HUES6 (cell line): ENCODE results near the gene CYP2A6.
"Not testable (repeated sequence)": the region's sequence is repeated elsewhere in the genome, so short reads cannot be mapped to it uniquely, and the experiment has no call there.

ENCODE experiments used
- H3K27ac ChIP-seq: 2 replicates; pipeline ENCODE4 v1.7.0; 2013; ENCODE audit warnings: low read depth, mild to moderate bottlenecking, low read length, inconsistent platforms
- H3K27me3 ChIP-seq: 2 replicates; pipeline ENCODE4 v1.6.1; 2013; ENCODE audit warnings: low read length; ENCODE audit not compliant: control insufficient read depth, insufficient read depth
- H3K36me3 ChIP-seq: 2 replicates; pipeline ENCODE4 v1.6.1; 2013; ENCODE audit warnings: low read length; ENCODE audit not compliant: control insufficient read depth, insufficient read depth
- H3K4me1 ChIP-seq: 2 replicates; pipeline ENCODE4 v1.6.1; 2013; ENCODE audit warnings: low read length; ENCODE audit not compliant: control insufficient read depth, insufficient read depth
- H3K4me3 ChIP-seq: 2 replicates; pipeline ENCODE4 v1.5.1; 2013; ENCODE audit warnings: low read depth, low read length
- H3K9ac ChIP-seq: one replicate; pipeline ENCODE4 v1.6.1; 2013; ENCODE audit warnings: mild to moderate bottlenecking, low read length
- H3K9me3 ChIP-seq: 2 replicates; pipeline ENCODE4 v1.6.1; 2013; ENCODE audit warnings: low read depth, low read length; ENCODE audit not compliant: control insufficient read depth, insufficient read depth

Gene CYP2A6

GRCh38 chr19:40843653-40844052 lies 6.6 kb downstream of the CYP2A6 start:
- Histone ChIP-seq H3K27me3 (peaks cover 38% of the 10 kb centered on the region), H3K4me3 (peak overlapping the region; percentile 53)
- H3K36me3 ChIP-seq, H3K27ac ChIP-seq, H3K9ac ChIP-seq, H3K4me1 ChIP-seq, H3K9me3 ChIP-seq: not testable (repeated sequence)

GRCh38 chr19:40842997-40843652 lies 7.1 kb downstream of the CYP2A6 start:
- H3K4me1 ChIP-seq, H3K36me3 ChIP-seq, H3K9ac ChIP-seq, H3K27ac ChIP-seq, H3K9me3 ChIP-seq: not testable (repeated sequence)
- Histone ChIP-seq H3K4me3 (peak overlapping the region; percentile 53), H3K27me3 (peaks cover 33% of the 10 kb centered on the region)

DNA sequence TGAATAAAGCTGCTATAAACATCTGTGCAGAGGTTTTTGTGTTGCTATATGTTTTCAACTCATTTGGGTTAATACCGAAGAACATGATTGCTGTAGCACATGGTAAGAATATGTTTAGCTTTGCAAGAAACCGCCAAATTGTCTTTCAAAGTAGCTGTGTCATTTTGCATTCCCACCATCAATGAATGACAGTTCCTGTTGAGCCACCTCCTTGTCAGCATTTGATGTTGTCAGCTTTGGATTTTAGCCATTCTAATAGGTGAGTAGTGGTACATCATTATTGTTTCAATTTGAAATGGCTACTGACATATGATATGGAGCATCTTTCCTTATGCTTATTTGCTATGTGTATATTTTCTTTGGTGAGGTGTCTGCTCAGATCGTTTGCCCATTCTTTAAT lies 8.2 kb downstream of the CYP2A6 start:
- H3K9me3 ChIP-seq, H3K4me1 ChIP-seq, H3K27ac ChIP-seq, H3K36me3 ChIP-seq, H3K4me3 ChIP-seq, H3K9ac ChIP-seq: not testable (repeated sequence)
- H3K27me3 ChIP-seq = peaks cover 23% of the 10 kb centered on the region; the same call in 1 of the 2 replicates

DNA sequence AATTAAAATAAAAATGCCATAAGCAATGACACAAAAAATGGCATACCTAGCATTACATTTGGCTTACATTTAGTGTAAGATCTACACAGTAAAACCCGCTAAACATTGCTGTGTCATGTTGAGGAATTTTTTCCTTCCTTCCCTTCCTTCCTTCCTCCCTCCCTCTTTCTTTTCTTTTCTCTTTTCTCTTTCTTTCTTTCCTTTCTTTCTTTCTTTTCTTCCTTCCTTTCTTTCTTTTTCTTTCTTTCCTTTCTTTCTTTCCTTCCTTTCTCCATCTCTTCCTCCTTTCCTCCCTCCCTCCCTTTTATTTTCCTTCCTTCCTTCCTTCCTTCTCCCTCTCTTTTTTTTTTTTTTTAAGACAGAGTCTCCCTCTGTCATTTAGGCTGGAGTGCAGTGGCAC lies 11.8 kb downstream of the CYP2A6 start:
- not testable (repeated sequence) for H3K4me3 ChIP-seq, H3K27ac ChIP-seq, H3K27me3 ChIP-seq, H3K9me3 ChIP-seq, H3K9ac ChIP-seq, H3K4me1 ChIP-seq, H3K36me3 ChIP-seq

DNA sequence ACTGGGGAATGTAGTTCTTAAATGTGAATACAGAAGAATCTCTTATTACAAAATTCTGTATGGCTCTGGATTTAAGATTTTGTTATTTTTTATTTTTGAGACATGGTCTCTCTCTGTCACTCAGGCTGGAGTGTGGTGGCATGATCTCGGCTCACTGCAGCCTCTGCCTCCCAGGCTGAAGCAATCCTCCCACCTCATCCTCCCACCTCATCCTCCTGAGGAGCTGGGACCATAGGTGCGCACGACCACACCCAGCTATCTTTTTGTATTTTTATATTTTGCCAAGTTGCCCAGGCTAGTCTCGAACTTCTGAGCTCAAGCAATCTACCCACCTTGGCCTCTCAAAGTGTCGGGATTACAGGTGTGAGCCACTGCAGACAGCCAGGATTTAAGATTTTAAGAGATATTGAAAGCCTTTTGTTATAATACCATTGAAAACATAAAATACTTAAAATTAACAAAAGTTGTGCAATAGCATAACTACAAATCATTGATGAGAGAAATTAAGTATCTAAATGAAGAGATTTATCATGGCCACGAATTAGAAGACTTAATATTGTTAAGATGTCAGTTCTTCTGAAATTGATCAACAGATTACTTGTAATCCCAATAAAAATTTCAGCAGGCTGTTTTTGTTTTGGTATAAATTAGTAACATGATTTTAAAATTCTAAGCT lies 13.4 kb downstream of the CYP2A6 start:
- H3K27me3 ChIP-seq = no peaks in the 10 kb centered on the region
- no peaks in the 10 kb centered on the region for H3K4me1 ChIP-seq
- H3K9ac ChIP-seq = no peak overlapping the region
- H3K9me3 ChIP-seq = no peaks in the 10 kb centered on the region
- H3K36me3 ChIP-seq = no peaks in the 10 kb centered on the region
- no peak overlapping the region for H3K4me3 ChIP-seq
- no peak overlapping the region for H3K27ac ChIP-seq

GRCh38 chr19:40833728-40834533 lies 16.3 kb downstream of the CYP2A6 start:
- not testable (repeated sequence) for H3K4me3 ChIP-seq, H3K36me3 ChIP-seq, H3K27me3 ChIP-seq, H3K9me3 ChIP-seq, H3K4me1 ChIP-seq, H3K27ac ChIP-seq, H3K9ac ChIP-seq

- not testable (repeated sequence) for H3K36me3 ChIP-seq, H3K4me3 ChIP-seq, H3K27ac ChIP-seq, H3K9me3 ChIP-seq, H3K9ac ChIP-seq, H3K27me3 ChIP-seq, H3K4me1 ChIP-seq
Observed at GRCh38 chr19:40832431-40832790, 17.8 kb downstream of the CYP2A6 start.

DNA sequence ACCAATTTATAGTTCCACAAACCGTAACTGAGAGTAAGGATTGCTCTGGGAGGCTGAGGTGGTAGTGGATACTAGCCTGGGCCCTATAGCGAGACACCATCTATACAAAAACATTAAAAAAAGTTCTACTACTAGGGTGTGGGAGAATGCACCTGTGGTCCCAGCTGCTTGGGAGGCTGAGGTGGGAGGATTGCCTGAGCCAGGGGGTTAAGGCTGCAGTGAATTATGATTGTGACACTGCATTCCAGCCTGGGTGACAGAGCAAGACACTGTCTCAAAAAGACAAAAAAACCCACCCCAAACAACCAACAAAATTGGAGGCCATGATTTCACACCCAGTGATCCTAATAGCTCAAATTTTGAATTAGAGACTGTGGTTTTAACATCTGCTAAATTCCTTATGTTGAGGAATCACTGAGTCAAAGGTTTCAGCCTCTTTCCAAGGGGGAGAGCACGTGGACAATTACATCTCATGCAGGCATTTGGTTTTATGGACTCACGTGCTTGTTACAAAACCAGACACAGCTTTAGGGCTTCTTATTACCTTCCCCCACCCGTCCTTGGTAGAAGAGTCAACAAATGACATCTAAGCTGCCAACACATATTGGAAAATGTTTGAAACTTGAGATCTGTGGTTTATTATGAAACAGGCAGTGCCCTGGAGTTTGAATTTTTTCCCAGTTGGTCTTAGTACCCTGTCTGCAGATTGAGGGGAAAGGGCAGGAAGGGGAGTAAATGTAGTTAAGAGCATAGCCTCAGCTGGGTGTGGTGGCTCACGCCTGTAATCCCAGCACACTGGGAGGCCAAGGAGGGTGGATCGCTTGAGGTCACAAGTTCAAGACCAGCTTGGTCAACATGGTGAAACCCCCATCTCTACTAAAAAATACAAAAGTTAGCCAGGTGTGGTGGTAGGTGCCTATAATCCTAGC lies 18.5 kb downstream of the CYP2A6 start:
- Histone ChIP-seq H3K4me3 (no peak overlapping the region), H3K27me3 (no peaks in the 10 kb centered on the region), H3K9me3 (no peaks in the 10 kb centered on the region), H3K27ac (no peak overlapping the region), H3K9ac (no peak overlapping the region), H3K4me1 (no peaks in the 10 kb centered on the region), H3K36me3 (no peaks in the 10 kb centered on the region)

- not testable (repeated sequence) for H3K9me3 ChIP-seq, H3K27me3 ChIP-seq, H3K4me1 ChIP-seq, H3K9ac ChIP-seq, H3K36me3 ChIP-seq, H3K27ac ChIP-seq, H3K4me3 ChIP-seq
Observed at GRCh38 chr19:40830741-40831140, 19.5 kb downstream of the CYP2A6 start.

- Histone ChIP-seq H3K4me1 (peaks cover 2% of the 10 kb centered on the region; the same call in 1 of the 2 replicates), H3K4me3 (no peak overlapping the region), H3K9me3 (no peaks in the 10 kb centered on the region), H3K27me3 (no peaks in the 10 kb centered on the region), H3K9ac (no peak overlapping the region), H3K27ac (no peak overlapping the region), H3K36me3 (no peaks in the 10 kb centered on the region)
Observed at GRCh38 chr19:40829205-40829604, 21.0 kb downstream of the CYP2A6 start.
